HG02588 (cell line): ENCODE results near the gene SFXN5.

Source experiments
- ATAC-seq: cut with Tn5 transposase; IDR thresholded peaks from one replicate; pipeline ENCODE4 v1.9.1; 2021; ENCODE audit warnings: mild to moderate bottlenecking, moderate library complexity; ENCODE audit not compliant: unreplicated experiment

Gene SFXN5

GRCh38 chr2:72927619-72928550, 143.6 kb downstream of the SFXN5 start:
- ATAC-seq, result no peak

- ATAC-seq, result no peak
These were observed 144.6 kb downstream of the SFXN5 start for GRCh38 chr2:72926811-72927465.

GRCh38 chr2:72926368-72926767, 145.1 kb downstream of the SFXN5 start:
- no peak for ATAC-seq

- ATAC-seq, result no peak
These were observed 146.1 kb downstream of the SFXN5 start for GRCh38 chr2:72925328-72925943.

GRCh38 chr2:72924353-72925240, 146.9 kb downstream of the SFXN5 start:
- no peak for ATAC-seq

- no peak for ATAC-seq
These were observed 147.6 kb downstream of the SFXN5 start for GRCh38 chr2:72923833-72924352.

- ATAC-seq, result no peak
These were observed 149.7 kb downstream of the SFXN5 start for GRCh38 chr2:72921853-72922252.

GRCh38 chr2:72921088-72921851, 150.2 kb downstream of the SFXN5 start:
- ATAC-seq, result no peak

GRCh38 chr2:72920318-72921087, 151.0 kb downstream of the SFXN5 start:
- no peak for ATAC-seq

- no peak for ATAC-seq
These were observed 151.8 kb downstream of the SFXN5 start for GRCh38 chr2:72919414-72920317.

GRCh38 chr2:72917877-72918553, 153.5 kb downstream of the SFXN5 start:
- peak; percentile 3 for ATAC-seq

- peak; percentile 45 for ATAC-seq
These were observed 154.2 kb downstream of the SFXN5 start, which contains the start of gene EMX1 for GRCh38 chr2:72917138-72917876. EMX1 (plus strand) TSS chr2:72917519; CDS start chr2:72917853, 334 bp downstream.

- no peak for ATAC-seq
These were observed 154.8 kb downstream of the SFXN5 start for GRCh38 chr2:72916743-72917137.

- ATAC-seq, result peak; percentile 57
These were observed 155.4 kb downstream of the SFXN5 start for GRCh38 chr2:72915907-72916742.

- ATAC-seq, result no peak
These were observed 156.1 kb downstream of the SFXN5 start for GRCh38 chr2:72915320-72915906.
